CD4-positive, CD25-positive, alpha-beta regulatory T cell (primary cell): ENCODE measurements around the gene PROSER2. TPM values are rescaled to one million over a fixed set of nuclear protein-coding genes. Genes with fewer than 3 reads are reported as not detected.
A peak's percentile ranks its signal among the peaks of the same experiment; 100 is the strongest.

ENCODE experiments used
- ATAC-seq, 2 donors: fragments of 150-1000 bp; cut with Tn5 transposase; one replicate each; pipeline ENCODE4 v1.10.0; 2021; ENCODE audit warnings: low read depth in 2 of 2, moderate number of reproducible peaks in 2 of 2, moderate library complexity in 1 of 2
- DNase-seq, 3 donors: peaks; one replicate each; pipeline versions ENCODE4 v3.0.0 to v3.0.0-alpha.2; 2012 to 2022; ENCODE audit warnings: mixed read lengths in 1 of 3
- H3K27ac ChIP-seq: one replicate; pipeline ENCODE4 v1.7.0; 2013; ENCODE audit warnings: mild to moderate bottlenecking, low read length; ENCODE audit not compliant: insufficient read depth, poor library complexity, severe bottlenecking
- H3K27me3 ChIP-seq: one replicate; pipeline ENCODE4 v1.7.0; 2013; ENCODE audit warnings: low read length; ENCODE audit not compliant: control insufficient read depth, insufficient read depth
- H3K36me3 ChIP-seq: one replicate; pipeline ENCODE4 v1.7.0; 2013; ENCODE audit warnings: mild to moderate bottlenecking, low read length, moderate library complexity; ENCODE audit not compliant: control insufficient read depth, insufficient read depth
- H3K4me1 ChIP-seq: 2 replicates; pipeline ENCODE4 v1.7.0; 2013; ENCODE audit warnings: mild to moderate bottlenecking, low read length; ENCODE audit not compliant: insufficient read depth, control insufficient read depth, poor library complexity, severe bottlenecking
- H3K4me3 ChIP-seq: one replicate; pipeline ENCODE4 v1.7.0; 2013; ENCODE audit warnings: low read depth, mild to moderate bottlenecking, low read length, moderate library complexity
- H3K9me3 ChIP-seq, 2 experiments: 1 replicate in 1 of 2; 2 replicates in 1 of 2; pipeline ENCODE4 v1.7.0; 2013; ENCODE audit warnings: low read length in 2 of 2, mild to moderate bottlenecking in 1 of 2, moderate library complexity in 1 of 2; ENCODE audit not compliant: control insufficient read depth in 2 of 2
- H3K27ac Mint-ChIP-seq, 3 donors: one replicate each; pipeline ENCODE4 v1.8.0; 2020 to 2022; ENCODE audit warnings: mild to moderate bottlenecking in 3 of 3, mixed read lengths in 3 of 3, moderate library complexity in 2 of 3
- H3K27me3 Mint-ChIP-seq: one replicate; pipeline ENCODE4 v1.8.0; 2022; ENCODE audit warnings: mild to moderate bottlenecking, mixed read lengths
- H3K36me3 Mint-ChIP-seq: one replicate; pipeline ENCODE4 v1.8.0; 2020; ENCODE audit warnings: mixed read lengths
- H3K4me1 Mint-ChIP-seq, 4 donors: one replicate each; pipeline ENCODE4 v1.8.0; 2020 to 2022; ENCODE audit warnings: mixed read lengths in 4 of 4, mild to moderate bottlenecking in 1 of 4
- H3K4me3 Mint-ChIP-seq, 4 donors: one replicate each; pipeline ENCODE4 v1.8.0; 2020 to 2022; ENCODE audit warnings: mild to moderate bottlenecking in 4 of 4, mixed read lengths in 4 of 4, moderate library complexity in 3 of 4
- H3K9me3 Mint-ChIP-seq, 7 donors: one replicate each; pipeline ENCODE4 v1.8.0; 2020 to 2022; ENCODE audit warnings: mixed read lengths in 7 of 7, mild to moderate bottlenecking in 3 of 7, moderate library complexity in 2 of 7
- polyA plus RNA-seq, 4 donors: library from polyadenylated mRNA; unstranded; fragments of 300-500 nt; fragmentation: Illumina TruSeq; gene quantifications; one replicate each; pipeline ENCODE4 v1.2.3, GENCODE V29; 2021
- total RNA-seq: library from RNA; stranded (reverse); gene quantifications from one replicate; pipeline ENCODE4 v1.2.3, GENCODE V29; 2022

PROSER2 gene
- 1.3 TPM for total RNA-seq
- polyA plus RNA-seq, result under 1 TPM in 2 of 4 donors, not detected in 2; 0.25 to 0.65 TPM

- peaks cover 4 to 9% (median 8%) of the 10 kb centered on the region in 4 donors for H3K4me1 Mint-ChIP-seq
- H3K4me1 ChIP-seq, result peaks cover 6% of the 10 kb centered on the region
- no peaks in the 10 kb centered on the region for H3K9me3 ChIP-seq
- no peak within 1 kb of the TSS for H3K27ac ChIP-seq
- no peaks in the 10 kb centered on the region for H3K36me3 ChIP-seq
- no peaks in the 10 kb centered on the region for H3K36me3 Mint-ChIP-seq
- H3K27ac Mint-ChIP-seq, result no peak within 1 kb of the TSS
- H3K4me3 ChIP-seq, result no peak within 1 kb of the TSS
- peaks cover 68% of the 10 kb centered on the region for H3K27me3 Mint-ChIP-seq
- DNase-seq (peak in 2 of 3 donors; percentile 14 to 22), ATAC-seq (peak; percentile 54 to 55)
- peaks cover 31% of the 10 kb centered on the region for H3K27me3 ChIP-seq
- H3K4me3 Mint-ChIP-seq, result peak within 1 kb of the TSS in 2 of 4 donors; percentile 46 to 69
- H3K9me3 Mint-ChIP-seq, result peaks cover 0 to 2% (median 0%) of the 10 kb centered on the region in 7 donors
Observed at GRCh38 chr10:11823122-11823988, at the start of gene PROSER2. Gene PROSER2, plus strand, starts transcription at chr10:11823356. Its CDS starts 28,722 bp downstream, at chr10:11852078.

GRCh38 chr10:11773761-11774441 is 49.3 kb upstream of the PROSER2 start:
- Histone ChIP-seq H3K27me3 (no peaks in the 10 kb centered on the region), H3K4me1 (no peaks in the 10 kb centered on the region), H3K9me3 (no peaks in the 10 kb centered on the region), H3K27ac (no peak overlapping the region), H3K36me3 (no peaks in the 10 kb centered on the region), H3K4me3 (no peak overlapping the region)
- Mint-ChIP-seq H3K27me3 (peaks cover 9% of the 10 kb centered on the region), H3K4me1 (no peaks in the 10 kb centered on the region), H3K4me3 (no peak overlapping the region), H3K9me3 (peaks cover 0 to 2% (median 0%) of the 10 kb centered on the region in 7 donors), H3K27ac (no peak overlapping the region), H3K36me3 (no peaks in the 10 kb centered on the region)
- ATAC-seq, result no peak
- no peak for DNase-seq

GRCh38 chr10:11775412-11775811 is 47.7 kb upstream of the PROSER2 start:
- Histone ChIP-seq H3K36me3 (no peaks in the 10 kb centered on the region), H3K27ac (no peak overlapping the region), H3K4me1 (no peaks in the 10 kb centered on the region), H3K4me3 (no peak overlapping the region), H3K9me3 (no peaks in the 10 kb centered on the region), H3K27me3 (peaks cover 1% of the 10 kb centered on the region)
- DNase-seq (no peak), ATAC-seq (no peak)
- no peaks in the 10 kb centered on the region for H3K4me1 Mint-ChIP-seq
- no peaks in the 10 kb centered on the region for H3K36me3 Mint-ChIP-seq
- H3K27me3 Mint-ChIP-seq, result peaks cover 9% of the 10 kb centered on the region
- H3K9me3 Mint-ChIP-seq, result peaks cover 0 to 2% (median 0%) of the 10 kb centered on the region in 7 donors
- H3K27ac Mint-ChIP-seq, result no peak overlapping the region
- no peak overlapping the region for H3K4me3 Mint-ChIP-seq

- Mint-ChIP-seq H3K4me1 (no peaks in the 10 kb centered on the region), H3K4me3 (no peak overlapping the region), H3K36me3 (no peaks in the 10 kb centered on the region), H3K27ac (no peak overlapping the region), H3K27me3 (peaks cover 9% of the 10 kb centered on the region), H3K9me3 (peaks cover 0 to 2% (median 0%) of the 10 kb centered on the region in 7 donors)
- Histone ChIP-seq H3K27me3 (peaks cover 1% of the 10 kb centered on the region), H3K27ac (no peak overlapping the region), H3K9me3 (no peaks in the 10 kb centered on the region), H3K36me3 (no peaks in the 10 kb centered on the region), H3K4me3 (no peak overlapping the region), H3K4me1 (no peaks in the 10 kb centered on the region)
- ATAC-seq (no peak), DNase-seq (no peak)
Observed at GRCh38 chr10:11776080-11776479, 47.1 kb upstream of the PROSER2 start.

- H3K27ac Mint-ChIP-seq, result no peak overlapping the region
- H3K9me3 Mint-ChIP-seq, result no peaks in the 10 kb centered on the region
- Histone ChIP-seq H3K27ac (no peak overlapping the region), H3K27me3 (peaks cover 1% of the 10 kb centered on the region), H3K36me3 (no peaks in the 10 kb centered on the region), H3K9me3 (no peaks in the 10 kb centered on the region), H3K4me3 (no peak overlapping the region), H3K4me1 (no peaks in the 10 kb centered on the region)
- no peak overlapping the region for H3K4me3 Mint-ChIP-seq
- H3K36me3 Mint-ChIP-seq, result no peaks in the 10 kb centered on the region
- no peak for ATAC-seq
- no peak for DNase-seq
- H3K4me1 Mint-ChIP-seq, result peaks cover 0 to 2% (median 0%) of the 10 kb centered on the region in 4 donors
- H3K27me3 Mint-ChIP-seq, result peaks cover 13% of the 10 kb centered on the region
Observed at GRCh38 chr10:11781114-11781513, 42.0 kb upstream of the PROSER2 start.

- no peaks in the 10 kb centered on the region for H3K9me3 ChIP-seq
- no peak overlapping the region for H3K4me3 ChIP-seq
- H3K27me3 ChIP-seq, result peaks cover 1% of the 10 kb centered on the region
- no peaks in the 10 kb centered on the region for H3K36me3 Mint-ChIP-seq
- DNase-seq (peak in 2 of 3 donors; percentile 43 to 66), ATAC-seq (peak in 1 of 2 donors; percentile 50)
- no peaks in the 10 kb centered on the region for H3K36me3 ChIP-seq
- no peak overlapping the region for H3K4me3 Mint-ChIP-seq
- peak overlapping the region in 1 of 3 donors; percentile 20 for H3K27ac Mint-ChIP-seq
- no peak overlapping the region for H3K27ac ChIP-seq
- no peaks in the 10 kb centered on the region for H3K9me3 Mint-ChIP-seq
- H3K4me1 ChIP-seq, result no peaks in the 10 kb centered on the region
- peaks cover 15% of the 10 kb centered on the region for H3K27me3 Mint-ChIP-seq
- peaks cover 0 to 2% (median 0%) of the 10 kb centered on the region in 4 donors for H3K4me1 Mint-ChIP-seq
Observed at GRCh38 chr10:11782793-11783557, 40.2 kb upstream of the PROSER2 start.

- no peak overlapping the region for H3K4me3 Mint-ChIP-seq
- ATAC-seq, result no peak
- H3K27ac ChIP-seq, result no peak overlapping the region
- H3K4me1 Mint-ChIP-seq, result peaks cover 0 to 2% (median 0%) of the 10 kb centered on the region in 4 donors
- H3K36me3 Mint-ChIP-seq, result no peaks in the 10 kb centered on the region
- DNase-seq, result no peak
- peaks cover 1% of the 10 kb centered on the region for H3K27me3 ChIP-seq
- no peaks in the 10 kb centered on the region for H3K36me3 ChIP-seq
- H3K27me3 Mint-ChIP-seq, result peaks cover 13% of the 10 kb centered on the region
- H3K4me1 ChIP-seq, result no peaks in the 10 kb centered on the region
- no peak overlapping the region for H3K4me3 ChIP-seq
- no peak overlapping the region for H3K27ac Mint-ChIP-seq
- H3K9me3 ChIP-seq, result no peaks in the 10 kb centered on the region
- H3K9me3 Mint-ChIP-seq, result no peaks in the 10 kb centered on the region
Observed at GRCh38 chr10:11783558-11783865, 39.6 kb upstream of the PROSER2 start.
